ENCODE results near the gene CTNNAL1.

The CTNNAL1 gene

DNA sequence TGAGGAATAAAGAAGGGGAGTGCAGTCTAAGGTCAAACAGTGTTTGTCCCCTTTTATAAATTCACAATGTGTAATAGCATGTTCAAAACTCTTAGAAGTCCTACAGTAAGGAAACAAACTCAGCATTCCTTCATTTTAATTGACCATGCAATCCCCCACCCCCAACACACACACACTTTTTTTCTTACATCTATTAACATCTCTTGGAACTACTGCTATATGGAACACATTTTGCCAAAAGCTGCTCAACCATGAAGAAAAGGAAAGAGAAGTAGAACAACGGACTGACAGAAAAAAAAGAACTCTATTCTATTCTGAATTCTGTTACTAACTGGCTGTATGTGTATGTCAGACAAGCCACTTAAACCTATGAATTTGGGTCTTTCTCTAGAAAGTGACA, 2.8 kb upstream of the CTNNAL1 start:
- Mint-ChIP-seq H3K4me1 (ENCODE audit: low read depth) (peaks cover 20% of the 10 kb centered on the region), H3K27ac (no peak overlapping the region)

DNA sequence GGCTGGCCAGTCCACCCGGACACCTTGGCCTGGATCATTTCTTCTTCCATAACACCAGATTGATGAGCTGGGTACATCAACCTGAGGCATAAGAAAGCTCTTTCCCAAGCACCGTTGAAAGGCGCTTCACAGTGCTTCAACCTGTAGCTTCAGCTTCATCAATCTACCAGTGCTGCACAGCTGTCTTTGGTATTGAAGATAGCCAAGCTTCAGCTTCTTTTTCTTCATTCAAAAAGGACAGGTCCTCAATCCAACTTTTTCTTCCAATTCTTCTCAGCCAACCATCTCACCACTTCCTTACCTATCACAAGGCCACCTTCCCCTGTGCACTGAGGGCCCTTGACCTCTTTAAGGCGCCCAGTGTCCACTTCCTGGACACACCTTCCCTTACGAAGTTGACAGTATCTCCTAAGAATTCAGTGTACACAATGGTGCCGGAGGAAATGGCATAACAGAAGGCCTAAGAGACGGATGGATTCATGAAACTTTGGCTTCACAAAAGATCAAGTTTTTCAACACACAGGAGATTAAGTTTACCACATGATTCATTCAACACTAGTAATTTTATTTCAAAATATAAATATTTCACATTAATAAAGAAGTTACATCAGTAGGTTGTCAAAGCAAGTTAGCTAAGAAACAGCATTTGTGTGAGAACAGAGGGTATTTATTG, 1.4 kb upstream of the CTNNAL1 start:
- Mint-ChIP-seq H3K27ac (no peak overlapping the region), H3K36me3 (ENCODE audit: low read depth) (peaks cover 7% of the 10 kb centered on the region), H3K4me3 (no peak overlapping the region), H3K4me1 (ENCODE audit: low read depth) (peaks cover 26% of the 10 kb centered on the region), H3K9me3 (no peaks in the 10 kb centered on the region), H3K27me3 (ENCODE audit: low read depth) (peaks cover 3% of the 10 kb centered on the region)

More for the DNA sequence above, 2.8 kb upstream of the CTNNAL1 start:
- no peaks in the 10 kb centered on the region for H3K9me3 Mint-ChIP-seq
- peaks cover 3% of the 10 kb centered on the region for H3K27me3 Mint-ChIP-seq (ENCODE audit: low read depth)
- peaks cover 13% of the 10 kb centered on the region for H3K36me3 Mint-ChIP-seq (ENCODE audit: low read depth)
- no peak overlapping the region for H3K4me3 Mint-ChIP-seq

DNA sequence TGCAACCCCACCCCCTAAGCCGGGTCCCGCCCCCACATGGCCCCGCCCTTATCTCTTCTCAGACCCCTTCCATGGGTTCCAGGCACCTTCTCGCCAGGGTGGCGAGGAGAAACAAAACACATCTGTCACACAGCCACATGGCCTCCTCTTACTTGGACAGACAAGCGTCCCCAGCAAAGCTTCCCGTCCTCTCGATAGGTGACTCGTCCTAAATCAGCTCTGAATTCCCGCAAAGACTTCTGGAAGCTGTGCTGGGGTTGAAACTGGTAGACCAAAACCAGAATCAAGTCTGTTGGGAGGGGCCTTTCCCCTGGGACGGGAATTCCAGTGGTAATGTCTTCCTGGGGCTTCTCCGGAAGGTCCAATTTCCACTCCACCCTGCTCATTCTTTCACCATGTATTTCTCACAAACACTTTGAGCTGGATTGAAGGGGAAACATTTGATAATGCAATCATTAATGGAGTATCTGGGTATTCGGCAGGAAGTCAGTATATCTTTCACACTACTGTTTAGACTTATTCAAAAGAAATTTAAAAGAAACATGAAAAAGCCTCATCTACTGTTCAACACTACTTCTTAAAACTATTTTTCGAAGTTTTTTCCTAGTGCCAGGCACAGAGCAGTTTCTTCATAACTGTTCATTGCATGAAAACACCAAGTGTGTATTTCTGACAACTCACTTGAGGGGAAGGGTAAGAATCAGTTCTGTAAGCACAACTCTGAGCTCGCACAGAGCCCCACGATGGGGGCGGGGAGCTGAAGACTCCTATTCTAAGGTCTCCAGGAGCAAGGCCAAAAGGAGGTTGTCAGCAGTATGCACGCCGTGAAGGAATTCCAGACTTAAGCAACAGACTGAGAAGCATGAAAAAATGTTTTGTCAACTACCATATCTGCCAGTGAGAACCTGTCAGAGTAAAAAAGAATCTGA, 644 bp upstream of the CTNNAL1 start:
- H3K9me3 Mint-ChIP-seq, result no peaks in the 10 kb centered on the region
- H3K36me3 Mint-ChIP-seq (ENCODE audit: low read depth), result peaks cover under 1% of the 10 kb centered on the region
- peaks cover 26% of the 10 kb centered on the region for H3K4me1 Mint-ChIP-seq (ENCODE audit: low read depth)
- peak overlapping the region; percentile 63 for H3K27ac Mint-ChIP-seq
- H3K4me3 Mint-ChIP-seq, result peak overlapping the region; percentile 90
- H3K27me3 Mint-ChIP-seq (ENCODE audit: low read depth), result peaks cover 3% of the 10 kb centered on the region

DNA sequence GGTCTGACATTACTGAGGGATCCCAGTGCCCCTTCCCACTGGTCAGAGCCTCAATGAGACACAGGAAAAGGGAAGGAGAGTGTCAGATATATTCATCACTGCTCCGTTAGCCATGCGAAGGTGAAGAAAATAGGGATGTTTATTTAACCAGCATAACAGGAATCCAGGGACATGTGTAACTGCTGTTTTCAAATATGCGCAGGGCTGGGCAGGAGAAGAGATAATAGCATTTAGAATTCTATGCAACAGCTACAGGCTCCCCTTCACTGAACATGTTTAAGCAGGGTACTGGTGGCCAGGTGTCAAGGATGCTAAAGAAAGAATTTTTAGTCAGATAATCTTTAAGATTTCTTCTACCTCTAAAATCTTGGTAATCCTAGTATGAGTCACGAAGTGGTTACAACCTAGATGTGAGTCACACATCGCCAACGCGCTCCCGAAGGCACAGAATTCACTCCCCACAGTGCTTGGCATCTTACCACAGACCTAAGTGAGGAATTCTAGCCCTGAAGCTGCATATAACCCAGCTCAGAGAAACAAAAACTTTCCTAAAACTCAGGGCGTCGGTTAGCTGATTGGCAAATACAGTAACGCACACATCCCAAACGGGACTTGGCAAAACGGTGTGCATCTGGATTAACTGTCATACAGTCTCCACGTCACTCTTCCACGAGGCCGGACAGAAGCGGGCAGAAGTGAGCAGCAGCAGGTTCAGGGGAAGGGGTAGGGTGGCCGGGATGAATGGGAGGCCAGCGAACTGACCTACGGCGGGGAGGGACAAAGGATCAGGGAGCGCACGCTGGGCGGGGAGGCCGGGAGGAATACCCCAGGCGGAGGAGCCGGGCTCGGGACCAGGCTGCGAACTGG, 1.1 kb downstream of the CTNNAL1 start:
- no peaks in the 10 kb centered on the region for H3K9me3 Mint-ChIP-seq
- peaks cover 3% of the 10 kb centered on the region for H3K27me3 Mint-ChIP-seq (ENCODE audit: low read depth)
- H3K27ac Mint-ChIP-seq, result peak overlapping the region; percentile 92
- H3K4me3 Mint-ChIP-seq, result peak overlapping the region; percentile 96
- H3K4me1 Mint-ChIP-seq (ENCODE audit: low read depth), result peaks cover 26% of the 10 kb centered on the region
- H3K36me3 Mint-ChIP-seq (ENCODE audit: low read depth), result no peaks in the 10 kb centered on the region

DNA sequence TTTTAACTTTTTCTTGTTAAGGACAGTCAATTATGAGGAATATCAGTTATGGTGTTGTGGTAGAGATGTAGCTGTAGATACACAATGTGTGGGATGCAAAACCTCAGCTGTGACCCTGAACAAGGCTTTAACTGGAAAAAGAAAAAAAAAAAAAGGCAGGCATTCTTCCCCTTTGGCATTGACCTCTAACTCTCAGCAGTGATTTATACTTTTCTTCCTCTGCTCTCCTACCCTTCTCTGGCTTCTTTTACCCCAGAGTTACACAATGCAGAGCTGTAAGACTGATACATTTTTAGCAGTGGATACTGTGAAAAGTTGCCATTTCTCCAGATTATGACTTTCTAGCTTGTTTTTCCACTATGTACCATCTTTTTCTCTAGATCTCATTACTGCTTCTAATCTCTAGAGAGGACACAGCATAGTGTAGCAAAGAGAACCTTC, 2.0 kb downstream of the CTNNAL1 start:
- H3K4me1 Mint-ChIP-seq (ENCODE audit: low read depth), result peaks cover 26% of the 10 kb centered on the region
- H3K9me3 Mint-ChIP-seq, result no peaks in the 10 kb centered on the region
- no peak overlapping the region for H3K27ac Mint-ChIP-seq
- peaks cover 3% of the 10 kb centered on the region for H3K27me3 Mint-ChIP-seq (ENCODE audit: low read depth)
- no peak overlapping the region for H3K4me3 Mint-ChIP-seq
- no peaks in the 10 kb centered on the region for H3K36me3 Mint-ChIP-seq (ENCODE audit: low read depth)

DNA sequence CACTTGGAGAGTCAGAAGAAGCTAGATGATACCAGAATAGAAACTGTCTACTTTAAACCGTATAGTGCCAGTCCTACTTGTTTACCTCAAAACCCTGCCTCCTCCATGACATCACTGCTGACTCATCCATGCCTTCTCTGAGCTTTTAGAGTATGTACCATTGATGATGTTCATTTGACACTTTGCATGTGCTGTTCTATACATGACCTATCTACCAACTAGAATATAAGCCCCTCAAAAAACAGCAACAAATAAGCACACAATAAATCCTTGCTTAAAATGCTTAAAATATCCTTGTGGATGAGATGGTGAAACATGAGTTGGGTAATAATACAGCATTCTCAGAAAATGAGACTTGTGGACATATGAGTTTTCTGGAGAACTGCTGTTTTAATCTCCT, 2.6 kb downstream of the CTNNAL1 start:
- Mint-ChIP-seq H3K36me3 (ENCODE audit: low read depth) (no peaks in the 10 kb centered on the region), H3K27ac (no peak overlapping the region), H3K4me3 (no peak overlapping the region), H3K27me3 (ENCODE audit: low read depth) (peaks cover 3% of the 10 kb centered on the region), H3K4me1 (ENCODE audit: low read depth) (peaks cover 26% of the 10 kb centered on the region), H3K9me3 (no peaks in the 10 kb centered on the region)

DNA sequence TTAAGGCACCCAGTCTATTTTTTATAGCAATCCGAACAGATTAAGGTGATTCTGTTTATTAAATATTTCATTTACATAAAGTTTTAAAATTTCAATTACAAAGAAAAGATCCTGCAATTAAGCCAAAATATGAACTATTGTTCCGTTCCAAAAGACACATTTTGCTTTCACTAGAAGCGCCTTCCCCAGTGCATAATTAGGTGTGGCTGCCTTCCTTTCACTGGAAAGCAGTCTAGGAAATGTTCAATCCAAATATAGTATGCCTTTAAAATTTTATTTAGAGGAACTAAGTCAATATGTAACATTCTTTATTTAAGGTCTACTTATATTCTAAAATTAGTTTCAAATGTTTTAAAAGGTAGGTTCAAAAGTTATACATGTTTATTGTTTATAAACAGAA, 7.6 kb downstream of the CTNNAL1 start:
- Mint-ChIP-seq H3K27ac (no peak overlapping the region), H3K4me1 (ENCODE audit: low read depth) (peaks cover 5% of the 10 kb centered on the region), H3K36me3 (ENCODE audit: low read depth) (peaks cover 8% of the 10 kb centered on the region), H3K27me3 (ENCODE audit: low read depth) (peaks cover 6% of the 10 kb centered on the region), H3K4me3 (no peak overlapping the region), H3K9me3 (peaks cover 18% of the 10 kb centered on the region)

DNA sequence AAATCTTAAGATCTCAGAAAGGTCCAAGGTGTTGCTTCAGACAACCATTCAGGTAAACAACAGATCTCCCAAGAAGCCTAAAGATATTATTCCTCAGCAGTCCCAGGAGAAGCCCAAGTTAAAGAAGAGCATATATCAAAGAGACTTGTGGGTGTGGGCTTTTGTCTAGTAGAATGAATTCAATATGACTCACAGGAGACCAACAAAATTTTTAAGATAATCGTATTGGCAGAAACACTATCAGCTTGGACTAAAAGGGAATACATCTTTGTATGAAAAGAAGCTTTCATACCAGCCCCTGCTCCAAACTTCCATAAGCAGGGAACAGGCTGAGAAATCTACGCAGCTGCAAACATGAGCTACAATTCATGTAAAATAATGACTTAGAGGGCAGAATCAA, 10.2 kb downstream of the CTNNAL1 start:
- Mint-ChIP-seq H3K9me3 (peaks cover 18% of the 10 kb centered on the region), H3K4me3 (no peak overlapping the region), H3K4me1 (ENCODE audit: low read depth) (peaks cover 5% of the 10 kb centered on the region), H3K36me3 (ENCODE audit: low read depth) (peaks cover 8% of the 10 kb centered on the region), H3K27ac (no peak overlapping the region), H3K27me3 (ENCODE audit: low read depth) (peaks cover 13% of the 10 kb centered on the region)

DNA sequence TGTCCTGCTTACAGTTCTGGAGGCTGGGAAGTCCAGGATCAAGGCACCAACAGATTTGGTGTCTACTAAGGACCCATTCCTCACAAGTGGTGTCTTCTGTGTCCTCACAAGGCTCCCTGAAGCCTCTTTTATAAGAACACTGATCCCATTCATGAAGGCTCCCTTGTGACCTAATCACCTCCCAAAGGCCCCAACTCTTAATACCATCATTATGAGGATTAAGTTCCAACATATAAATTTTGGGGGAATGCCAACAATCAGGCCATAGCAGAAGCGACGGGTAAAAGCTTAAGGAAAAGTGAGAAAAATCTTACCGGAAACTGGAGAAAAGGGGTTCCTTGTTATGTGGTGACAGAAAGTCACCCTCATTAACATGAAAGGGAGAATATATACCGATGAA, 11.2 kb downstream of the CTNNAL1 start:
- H3K4me1 Mint-ChIP-seq (ENCODE audit: low read depth), result peaks cover 5% of the 10 kb centered on the region
- no peak overlapping the region for H3K4me3 Mint-ChIP-seq
- H3K9me3 Mint-ChIP-seq, result peaks cover 18% of the 10 kb centered on the region
- peaks cover 13% of the 10 kb centered on the region for H3K27me3 Mint-ChIP-seq (ENCODE audit: low read depth)
- H3K27ac Mint-ChIP-seq, result no peak overlapping the region
- H3K36me3 Mint-ChIP-seq (ENCODE audit: low read depth), result peaks cover 11% of the 10 kb centered on the region

DNA sequence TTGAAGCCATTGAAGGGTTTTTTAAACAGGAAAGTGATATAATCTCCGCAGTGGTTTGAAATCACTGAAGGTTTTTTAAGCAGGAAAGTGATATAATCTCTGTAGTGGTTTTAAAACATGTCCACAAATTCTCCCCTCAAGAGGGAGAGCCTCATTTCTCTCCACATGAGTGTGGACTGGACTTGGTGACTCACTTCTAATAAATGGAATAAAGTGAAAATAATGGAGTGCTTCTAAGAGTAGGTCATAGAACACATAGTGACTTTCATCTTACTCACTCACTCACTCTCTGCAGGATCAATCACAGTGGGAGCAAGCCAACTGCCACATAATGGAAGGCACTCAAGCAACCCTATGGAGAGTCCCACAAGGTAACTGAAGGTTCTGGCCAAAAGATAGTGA, 12.0 kb downstream of the CTNNAL1 start:
- Mint-ChIP-seq H3K27me3 (ENCODE audit: low read depth) (peaks cover 13% of the 10 kb centered on the region), H3K27ac (no peak overlapping the region), H3K9me3 (peaks cover 18% of the 10 kb centered on the region), H3K4me1 (ENCODE audit: low read depth) (peaks cover 5% of the 10 kb centered on the region), H3K4me3 (no peak overlapping the region), H3K36me3 (ENCODE audit: low read depth) (peaks cover 11% of the 10 kb centered on the region)

DNA sequence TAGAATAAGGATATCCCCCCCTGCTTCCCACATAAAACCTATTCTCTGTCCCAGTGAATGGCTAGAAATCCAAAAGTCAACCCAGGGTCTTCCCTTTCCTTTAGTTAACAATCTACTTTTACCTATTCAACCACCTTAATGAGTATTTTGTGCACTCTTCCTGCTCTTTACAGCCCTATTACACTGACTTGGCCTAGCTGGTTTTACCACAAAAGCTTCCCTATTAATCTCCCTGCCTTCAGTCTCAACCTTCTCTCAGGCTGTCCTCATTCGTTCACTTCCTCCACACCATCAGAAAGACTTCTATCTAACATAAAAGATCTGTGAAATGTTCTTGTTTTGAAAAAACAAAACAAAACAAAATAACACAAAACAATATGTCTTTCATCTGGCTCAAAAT, 16.2 kb downstream of the CTNNAL1 start:
- Mint-ChIP-seq H3K4me1 (ENCODE audit: low read depth) (peaks cover 8% of the 10 kb centered on the region), H3K27me3 (ENCODE audit: low read depth) (peaks cover 7% of the 10 kb centered on the region), H3K4me3 (no peak overlapping the region), H3K27ac (no peak overlapping the region), H3K9me3 (peaks cover under 1% of the 10 kb centered on the region), H3K36me3 (ENCODE audit: low read depth) (peaks cover 4% of the 10 kb centered on the region)

DNA sequence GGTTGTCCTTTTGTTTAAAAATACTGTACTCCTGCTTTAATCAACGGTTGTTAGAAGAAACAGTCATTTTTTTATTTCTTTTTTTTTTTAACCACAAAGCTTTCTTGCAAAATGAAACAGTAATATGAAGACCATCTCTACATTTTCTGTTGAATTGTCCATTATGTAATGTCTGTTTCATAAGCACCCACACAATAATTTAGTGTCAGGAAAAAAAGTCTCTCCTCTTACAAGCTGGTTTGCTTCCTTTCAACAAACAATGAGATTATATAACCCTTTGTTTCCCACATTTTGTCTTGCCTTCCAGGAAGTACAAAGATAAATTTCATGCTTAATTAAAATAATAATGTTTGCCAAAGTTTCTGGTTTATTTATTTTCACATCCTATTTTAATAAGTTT, 16.7 kb downstream of the CTNNAL1 start:
- Mint-ChIP-seq H3K27me3 (ENCODE audit: low read depth) (peaks cover 7% of the 10 kb centered on the region), H3K4me1 (ENCODE audit: low read depth) (peaks cover 8% of the 10 kb centered on the region), H3K36me3 (ENCODE audit: low read depth) (peaks cover 4% of the 10 kb centered on the region), H3K9me3 (no peaks in the 10 kb centered on the region), H3K27ac (no peak overlapping the region), H3K4me3 (no peak overlapping the region)

DNA sequence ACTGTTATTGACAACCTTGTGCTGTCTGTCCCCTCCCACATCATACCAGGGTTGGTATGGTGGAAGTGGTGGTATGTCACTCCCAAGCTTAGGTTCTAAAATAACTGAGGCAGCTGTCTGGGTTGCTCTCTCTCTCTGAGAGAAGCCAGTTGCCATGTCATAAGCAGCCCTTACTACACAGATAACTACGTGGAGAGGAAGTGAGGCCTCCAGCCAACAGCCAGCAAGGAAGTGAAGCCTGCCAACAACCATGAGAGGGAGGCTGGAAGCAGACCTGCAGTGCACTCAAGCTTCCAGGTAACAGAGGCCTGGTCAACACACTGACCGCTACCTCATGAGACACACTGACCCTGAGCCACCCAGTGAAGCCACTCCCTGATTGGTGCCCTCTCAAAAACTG, 18.6 kb downstream of the CTNNAL1 start:
- Mint-ChIP-seq H3K4me3 (no peak overlapping the region), H3K9me3 (no peaks in the 10 kb centered on the region), H3K36me3 (ENCODE audit: low read depth) (peaks cover 15% of the 10 kb centered on the region), H3K27ac (no peak overlapping the region), H3K27me3 (ENCODE audit: low read depth) (peaks cover 6% of the 10 kb centered on the region), H3K4me1 (ENCODE audit: low read depth) (peaks cover 4% of the 10 kb centered on the region)

DNA sequence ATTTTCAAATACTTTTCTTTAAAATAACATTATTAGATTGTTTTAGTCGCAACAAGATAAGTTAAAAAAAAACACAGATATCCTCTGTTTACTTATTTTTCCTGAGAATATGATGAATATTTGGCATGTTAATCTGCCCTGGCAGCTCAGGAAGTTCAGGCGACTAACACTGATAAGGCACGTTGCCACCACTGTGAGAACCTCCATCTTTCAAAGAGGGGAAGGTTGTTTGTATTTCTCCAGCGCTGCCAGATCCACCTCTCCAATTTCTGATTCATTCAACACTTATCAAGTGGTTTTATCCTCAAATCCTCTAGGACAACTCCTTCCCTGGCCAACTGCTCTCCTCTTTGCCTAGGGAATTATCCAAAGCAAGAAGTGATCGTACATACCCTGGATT, 21.8 kb downstream of the CTNNAL1 start:
- Mint-ChIP-seq H3K4me3 (no peak overlapping the region), H3K4me1 (ENCODE audit: low read depth) (peaks cover 4% of the 10 kb centered on the region), H3K36me3 (ENCODE audit: low read depth) (peaks cover 21% of the 10 kb centered on the region), H3K27me3 (ENCODE audit: low read depth) (no peaks in the 10 kb centered on the region), H3K27ac (no peak overlapping the region), H3K9me3 (peaks cover 8% of the 10 kb centered on the region)
